Colonic mucosa (tissue), 4 donors: ENCODE results near the gene FCHSD1. TPM values are rescaled to one million over a fixed set of nuclear protein-coding genes. Genes with fewer than 3 reads are reported as not detected.

ENCODE experiments used
- DNase-seq: peaks from one replicate; pipeline ENCODE4 v3.0.0-alpha.2; 2020
- H3K27ac ChIP-seq: fragments of 200-600 bp; one replicate; pipeline ENCODE4 v1.8.0; 2021
- H3K27me3 ChIP-seq: fragments of 200-600 bp; one replicate; pipeline ENCODE4 v1.8.0; 2021
- H3K36me3 ChIP-seq: fragments of 200-600 bp; one replicate; pipeline ENCODE4 v1.8.0; 2021
- H3K4me1 ChIP-seq: fragments of 200-600 bp; one replicate; pipeline ENCODE4 v1.8.0; 2021; ENCODE audit warnings: mild to moderate bottlenecking
- H3K4me3 ChIP-seq: fragments of 200-600 bp; one replicate; pipeline ENCODE4 v1.8.0; 2021
- H3K9ac ChIP-seq, 2 donors: one replicate each; pipeline ENCODE4 v1.7.0; 2013; ENCODE audit warnings: control low read depth in 2 of 2, low read depth in 2 of 2, low read length in 2 of 2
- H3K9me3 ChIP-seq: fragments of 200-600 bp; one replicate; pipeline ENCODE4 v1.8.0; 2021
- intact Hi-C: fragments of 100-400 bp; cut with DNase I; formaldehyde crosslinking; loops from one replicate; pipeline ENCODE4 v1.14.1; 2022
- total RNA-seq, 2 donors: library from RNA; stranded (reverse); fragmentation: NEBNext Ultra II Directional in 1 of 2; extraction: Animal tissue kit (Norgen Biotek cat#: 25700) in 1 of 2; gene quantifications; one replicate each; pipeline ENCODE4 v1.2.1, GENCODE V29; 2021
- TF ChIP-seq, protein P1 (sequence below): fragments of 200-600 bp; IDR thresholded peaks from one replicate; pipeline ENCODE4 v1.8.0; 2022; ENCODE audit warnings: antibody characterized with exemption, mild to moderate bottlenecking
- donor health status: healthy.
- donor health status: DM: no; HTN: no; CAD: no.
- donor health status: DM: no; HTN: no; CAD: no.

The FCHSD1 gene
- total RNA-seq, 2 donors from 2014 or later = 14.1 to 15.4 TPM

DNA sequence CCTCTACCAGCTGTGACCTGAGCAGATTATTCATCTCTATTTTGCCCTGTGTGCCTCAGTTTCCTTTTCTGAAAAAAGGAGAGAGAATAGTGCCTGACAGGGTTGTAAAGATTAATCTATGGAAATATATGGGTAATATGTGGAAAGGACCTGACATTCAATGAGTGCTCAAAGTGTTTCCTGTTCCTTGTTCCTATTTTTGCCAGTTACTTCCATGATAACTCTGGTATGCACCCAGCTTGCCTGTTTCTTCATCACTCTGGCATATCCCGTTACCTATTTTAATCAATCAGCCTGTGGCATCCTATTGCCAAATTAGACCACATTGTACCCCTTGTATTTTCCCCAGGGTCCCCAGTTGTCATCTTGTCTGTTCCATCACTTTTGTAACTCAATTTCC lies 34.4 kb upstream of the FCHSD1 start:
- DNase-seq = no peak
- Histone ChIP-seq H3K4me1 (peaks cover 3% of the 10 kb centered on the region), H3K36me3 (no peaks in the 10 kb centered on the region), H3K9me3 (no peaks in the 10 kb centered on the region), H3K27me3 (no peaks in the 10 kb centered on the region), H3K27ac (no peak overlapping the region), H3K4me3 (no peak overlapping the region), H3K9ac (no peak overlapping the region)
- intact Hi-C loops = no loop called here
- TF ChIP-seq, protein P1, sequence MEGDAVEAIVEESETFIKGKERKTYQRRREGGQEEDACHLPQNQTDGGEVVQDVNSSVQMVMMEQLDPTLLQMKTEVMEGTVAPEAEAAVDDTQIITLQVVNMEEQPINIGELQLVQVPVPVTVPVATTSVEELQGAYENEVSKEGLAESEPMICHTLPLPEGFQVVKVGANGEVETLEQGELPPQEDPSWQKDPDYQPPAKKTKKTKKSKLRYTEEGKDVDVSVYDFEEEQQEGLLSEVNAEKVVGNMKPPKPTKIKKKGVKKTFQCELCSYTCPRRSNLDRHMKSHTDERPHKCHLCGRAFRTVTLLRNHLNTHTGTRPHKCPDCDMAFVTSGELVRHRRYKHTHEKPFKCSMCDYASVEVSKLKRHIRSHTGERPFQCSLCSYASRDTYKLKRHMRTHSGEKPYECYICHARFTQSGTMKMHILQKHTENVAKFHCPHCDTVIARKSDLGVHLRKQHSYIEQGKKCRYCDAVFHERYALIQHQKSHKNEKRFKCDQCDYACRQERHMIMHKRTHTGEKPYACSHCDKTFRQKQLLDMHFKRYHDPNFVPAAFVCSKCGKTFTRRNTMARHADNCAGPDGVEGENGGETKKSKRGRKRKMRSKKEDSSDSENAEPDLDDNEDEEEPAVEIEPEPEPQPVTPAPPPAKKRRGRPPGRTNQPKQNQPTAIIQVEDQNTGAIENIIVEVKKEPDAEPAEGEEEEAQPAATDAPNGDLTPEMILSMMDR = no peak

DNA sequence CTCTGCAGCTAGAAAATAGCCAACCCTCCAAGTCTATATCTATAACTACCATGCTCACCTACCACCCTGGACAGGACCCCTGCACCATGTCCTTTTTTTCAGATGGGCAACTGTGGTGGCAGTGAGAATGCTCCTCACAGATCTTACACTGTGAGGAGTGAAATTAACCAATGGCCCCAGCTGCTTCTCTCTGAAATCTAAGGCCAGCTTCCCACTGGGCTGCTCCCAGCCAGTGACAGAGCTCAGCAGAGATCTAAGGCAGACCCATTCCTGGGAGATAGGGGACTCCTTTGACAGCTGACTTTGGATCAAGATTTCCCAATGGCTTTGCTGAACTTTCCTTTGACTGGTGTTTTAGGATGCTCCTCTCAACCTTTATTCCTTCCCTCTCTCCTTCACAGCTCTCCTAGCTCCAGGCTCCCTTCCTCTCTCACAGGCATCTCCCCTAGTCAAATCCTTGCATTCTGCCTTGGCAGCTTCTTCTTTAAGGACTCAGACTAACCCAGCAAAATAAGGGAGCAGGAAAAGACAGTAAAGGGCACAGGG lies 32.5 kb upstream of the FCHSD1 start:
- H3K27me3 ChIP-seq = no peaks in the 10 kb centered on the region
- H3K27ac ChIP-seq = no peak overlapping the region
- no peaks in the 10 kb centered on the region for H3K36me3 ChIP-seq
- no peaks in the 10 kb centered on the region for H3K9me3 ChIP-seq
- intact Hi-C loops = no loop called here
- H3K9ac ChIP-seq = no peak overlapping the region
- H3K4me1 ChIP-seq = peaks cover 3% of the 10 kb centered on the region
- no peak for DNase-seq
- TF ChIP-seq, protein P1 = no peak
- H3K4me3 ChIP-seq = no peak overlapping the region

DNA sequence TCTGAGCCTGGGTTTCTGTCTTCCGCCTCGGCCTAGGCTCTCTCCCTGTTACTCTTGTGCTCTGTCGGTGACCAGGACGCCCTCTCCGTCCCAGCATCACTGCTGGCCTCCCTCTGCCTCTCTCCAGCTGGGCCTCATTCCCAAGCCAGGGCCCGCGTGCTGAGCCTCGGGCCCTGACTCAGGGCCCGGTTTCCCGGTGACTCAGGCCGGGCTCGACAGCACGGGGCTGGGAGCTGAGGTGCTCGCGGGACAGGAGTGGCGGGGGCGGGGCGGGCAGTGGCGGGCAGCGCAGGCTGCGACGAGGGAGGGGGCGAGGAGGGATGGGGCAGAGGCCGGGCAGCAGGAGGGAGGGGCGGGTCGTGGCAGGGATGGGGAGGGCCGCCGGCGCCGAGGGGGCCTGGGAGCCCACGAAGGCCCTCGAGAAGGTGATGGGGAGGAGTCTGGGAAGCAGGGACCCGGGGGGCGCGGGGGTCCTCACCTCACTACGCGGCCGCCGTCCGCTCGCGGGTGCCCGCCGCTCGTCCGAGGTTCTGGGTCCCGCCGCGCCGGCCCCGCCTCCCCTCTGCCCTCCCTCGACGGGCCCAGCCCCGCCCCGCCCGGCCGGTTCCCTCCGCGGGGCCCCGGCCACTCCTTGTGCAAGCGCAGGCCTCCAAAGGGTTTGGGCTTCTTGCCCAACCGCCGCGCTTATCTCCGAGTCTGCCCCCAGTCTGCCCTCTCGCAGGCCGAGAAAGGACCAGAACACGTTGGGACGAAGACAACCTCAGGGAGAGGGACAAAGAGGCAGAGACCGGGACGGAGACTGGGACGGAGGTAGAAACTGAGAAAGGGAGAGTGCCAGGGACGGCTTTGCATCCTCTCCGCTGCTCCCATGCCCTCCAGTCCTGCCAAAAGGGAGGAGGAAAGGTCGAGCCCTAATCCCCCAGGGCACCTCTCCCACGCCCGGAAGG lies 30.8 kb upstream of the FCHSD1 start, which contains the start of gene ARAP3:
Gene ARAP3 (minus strand): TSS at position 536 of the 947 bp plus-strand sequence. CDS start 1,744 bp downstream, outside the sequence.
- TF ChIP-seq, protein P1 = no peak
- Histone ChIP-seq H3K4me1 (peaks cover 3% of the 10 kb centered on the region), H3K36me3 (no peaks in the 10 kb centered on the region), H3K27me3 (no peaks in the 10 kb centered on the region), H3K4me3 (peak within 1 kb of the TSS; percentile 48), H3K9me3 (no peaks in the 10 kb centered on the region), H3K27ac (peak within 1 kb of the TSS; percentile 60), H3K9ac (peak within 1 kb of the TSS; percentile 63 to 64)
- DNase-seq = peak; percentile 88
- intact Hi-C loops = no loop called here

DNA sequence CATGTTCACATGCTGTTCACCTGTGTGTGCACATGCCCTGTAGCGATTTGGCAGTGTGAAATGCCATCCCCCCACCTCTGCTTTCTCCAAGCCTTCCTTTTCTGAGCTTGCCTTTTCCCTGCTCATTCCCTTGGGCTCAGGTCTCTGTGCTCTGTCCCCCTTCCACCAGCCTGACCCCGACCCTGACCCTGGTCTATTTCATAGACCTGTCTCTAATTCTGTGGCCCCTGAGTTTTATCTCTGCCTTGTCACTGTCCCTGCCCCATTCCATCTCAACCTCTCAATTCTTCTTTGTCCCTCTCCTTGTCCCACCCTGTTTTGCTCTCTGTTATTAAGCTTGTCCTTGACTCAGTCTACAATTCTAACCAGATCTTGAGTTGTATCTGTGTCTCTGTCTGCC lies 30.1 kb upstream of the FCHSD1 start:
- H3K9ac ChIP-seq = peak overlapping the region; percentile 24 to 61
- H3K4me1 ChIP-seq = peaks cover 3% of the 10 kb centered on the region
- no peaks in the 10 kb centered on the region for H3K27me3 ChIP-seq
- TF ChIP-seq, protein P1 = no peak
- peak overlapping the region; percentile 48 for H3K4me3 ChIP-seq
- no peak for DNase-seq
- intact Hi-C loops = no loop called here
- no peaks in the 10 kb centered on the region for H3K9me3 ChIP-seq
- no peaks in the 10 kb centered on the region for H3K36me3 ChIP-seq
- H3K27ac ChIP-seq = peak overlapping the region; percentile 39

DNA sequence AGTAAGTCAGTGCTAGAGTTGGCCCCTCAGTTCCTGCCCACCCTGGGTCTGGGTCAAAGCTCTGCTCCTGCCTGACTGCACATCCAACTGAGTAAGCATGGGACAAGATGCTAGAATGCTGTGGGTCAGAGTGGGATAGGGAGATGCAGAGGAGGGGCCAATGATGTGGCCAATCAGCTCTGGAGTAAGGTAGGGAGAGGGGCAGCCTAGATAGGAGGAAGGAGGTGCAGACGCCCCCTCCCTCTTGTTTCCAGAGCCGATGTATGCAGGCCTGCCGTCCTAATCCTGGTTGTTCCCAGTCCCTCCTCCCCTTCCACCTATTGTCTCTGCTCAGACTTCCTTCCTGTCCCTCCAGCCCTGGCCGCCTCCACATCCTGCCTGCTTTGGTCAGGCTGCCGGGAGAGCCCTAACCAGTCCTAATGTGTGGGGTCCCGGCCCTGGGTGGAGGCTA lies 29.6 kb upstream of the FCHSD1 start:
- Histone ChIP-seq H3K4me3 (no peak overlapping the region), H3K9ac (peak overlapping the region in 1 of 2 donors; percentile 61), H3K36me3 (no peaks in the 10 kb centered on the region), H3K4me1 (peaks cover 3% of the 10 kb centered on the region), H3K9me3 (no peaks in the 10 kb centered on the region), H3K27ac (no peak overlapping the region), H3K27me3 (no peaks in the 10 kb centered on the region)
- intact Hi-C loops = no loop called here
- DNase-seq = peak; percentile 40
- TF ChIP-seq, protein P1 = no peak
